Measurements from ENCODE around the gene ASAP3. TPM values are rescaled to one million over a fixed set of nuclear protein-coding genes. Genes with fewer than 3 reads are reported as not detected.
"Not testable (repeated sequence)": the region's sequence is repeated elsewhere in the genome, so short reads cannot be mapped to it uniquely, and the experiment has no call there.

ASAP3 gene
- total and polyA plus RNA-seq, 2 donors (not counting 3 experiments of a cell fraction or from before 2014, with no cell fraction given), result 12.5 to 14.2 TPM

- dilution Hi-C loops (cut with MboI; ENCODE audit: extremely low pct_ligation_motif_present, low sequenced_read_pairs) (no loop called here), intact Hi-C loops (cut with micrococcal nuclease) (no loop called here)
- H3K36me3 ChIP-seq (ENCODE audit: control insufficient read depth in 2 of 2, extremely low read depth in 1 of 2, insufficient read depth in 2 of 2, low read length in 2 of 2), result no peaks in the 10 kb centered on the region
- DNase-seq (ENCODE audit: low read depth, low spot score), result no peak
- no peak overlapping the region for H2AFZ ChIP-seq (ENCODE audit: low read depth, low read length)
- TF ChIP-seq MAX (IDR thresholded peaks at IDR 0.05; ENCODE audit: insufficient read depth, insufficient read length) (no peak), EZH2 (IDR thresholded peaks at IDR 0.05; ENCODE audit: borderline replicate concordance, low read depth, low read length, severe bottlenecking) (no peak), FOS (IDR thresholded peaks at IDR 0.05; ENCODE audit: borderline replicate concordance, insufficient read depth, low read length) (no peak), GATA2 (IDR thresholded peaks at IDR 0.05; ENCODE audit: insufficient read depth, insufficient read length, low read depth, low read length) (no peak), JUN (IDR thresholded peaks at IDR 0.05; ENCODE audit: borderline replicate concordance, insufficient read depth, insufficient read length, low read depth) (no peak), POLR2A (IDR thresholded peaks at IDR 0.05; ENCODE audit: low read depth, low read length) (no peak), CTCF (IDR thresholded peaks at IDR 0.05; ENCODE audit: extremely low read depth in 1 of 2, insufficient read depth in 1 of 2, low read depth in 1 of 2, low read length in 2 of 2) (no peak), POLR2AphosphoS5 (IDR thresholded peaks at IDR 0.05; ENCODE audit: insufficient read depth, low read depth, low read length) (no peak), MYC (IDR thresholded peaks at IDR 0.05; ENCODE audit: low read depth, low read length) (no peak)
- no peak overlapping the region for H3K4me2 ChIP-seq (ENCODE audit: insufficient read depth, low read length)
- POLR2A ChIA-PET, result no interaction called here
- no peaks in the 10 kb centered on the region for H3K9me3 ChIP-seq (replicated peaks; ENCODE audit: control insufficient read depth, insufficient read depth, low read length)
- H3K4me1 ChIP-seq (ENCODE audit: control insufficient read depth, extremely low read depth, insufficient read depth, low read length), result no peaks in the 10 kb centered on the region
- no peak overlapping the region for H3K9ac ChIP-seq (replicated peaks; ENCODE audit: extremely low read depth, insufficient read depth, low read length)
- no peaks in the 10 kb centered on the region for H3K27me3 ChIP-seq (ENCODE audit: control insufficient read depth in 2 of 2, insufficient read depth in 2 of 2, low read length in 2 of 2)
- no peaks in the 10 kb centered on the region for H3K79me2 ChIP-seq (ENCODE audit: control insufficient read depth, insufficient read depth, low read length)
- no peaks in the 10 kb centered on the region for H4K20me1 ChIP-seq (replicated peaks; ENCODE audit: control insufficient read depth, extremely low read depth, insufficient read depth, low read length)
- CTCF ChIA-PET, result interaction anchor here (1.1 to 5.4 kb wide), 2 partner anchors 8 to 34 kb away, joined by 3 to 65 read pairs; no protein-coding TSS in a partner anchor
- no peak overlapping the region for H3K4me3 ChIP-seq (replicated peaks in 1 of 3; ENCODE audit: insufficient read depth in 1 of 3, low read depth in 1 of 3, low read length in 3 of 3)
- H3K9me1 ChIP-seq (replicated peaks; ENCODE audit: control insufficient read depth, extremely low read depth, insufficient read depth, low read length), result no peaks in the 10 kb centered on the region
- no TSS peak for BruUV-seq (replicated peaks)
- no peak for FAIRE-seq
- H3K27ac ChIP-seq (ENCODE audit: insufficient read depth, low read depth, low read length), result no peak overlapping the region
Measured at GRCh38 chr1:23505851-23506250, 21.9 kb upstream of the ASAP3 start.

- H3K79me2 ChIP-seq (ENCODE audit: control insufficient read depth, insufficient read depth, low read length); H4K20me1 ChIP-seq (replicated peaks; ENCODE audit: control insufficient read depth, extremely low read depth, insufficient read depth, low read length); FAIRE-seq; H3K9ac ChIP-seq (replicated peaks; ENCODE audit: extremely low read depth, insufficient read depth, low read length); intact Hi-C loops (cut with micrococcal nuclease); H3K4me1 ChIP-seq (ENCODE audit: control insufficient read depth, extremely low read depth, insufficient read depth, low read length); H3K9me1 ChIP-seq (replicated peaks; ENCODE audit: control insufficient read depth, extremely low read depth, insufficient read depth, low read length); POLR2A ChIA-PET; DNase-seq (ENCODE audit: low read depth, low spot score); H3K27me3 ChIP-seq (ENCODE audit: control insufficient read depth in 2 of 2, insufficient read depth in 2 of 2, low read length in 2 of 2); H3K9me3 ChIP-seq (replicated peaks; ENCODE audit: control insufficient read depth, insufficient read depth, low read length); dilution Hi-C loops (cut with MboI; ENCODE audit: extremely low pct_ligation_motif_present, low sequenced_read_pairs); H3K27ac ChIP-seq (ENCODE audit: insufficient read depth, low read depth, low read length); H2AFZ ChIP-seq (ENCODE audit: low read depth, low read length); CTCF ChIA-PET; BruUV-seq (replicated peaks); H3K4me2 ChIP-seq (ENCODE audit: insufficient read depth, low read length); H3K4me3 ChIP-seq (replicated peaks in 1 of 3; ENCODE audit: insufficient read depth in 1 of 3, low read depth in 1 of 3, low read length in 3 of 3); H3K36me3 ChIP-seq (ENCODE audit: control insufficient read depth in 2 of 2, extremely low read depth in 1 of 2, insufficient read depth in 2 of 2, low read length in 2 of 2): not testable (repeated sequence)
Measured at GRCh38 chr1:23504156-23504555, 20.2 kb upstream of the ASAP3 start.

Measured in endothelial cell of umbilical vein (primary cell).